ENCODE data around the gene CES4A. TPM values are rescaled to one million over a fixed set of nuclear protein-coding genes. Genes with fewer than 3 reads are reported as not detected.

CES4A gene
- total RNA-seq, 1 experiment from 2014 or later: 0.61 TPM

DNA sequence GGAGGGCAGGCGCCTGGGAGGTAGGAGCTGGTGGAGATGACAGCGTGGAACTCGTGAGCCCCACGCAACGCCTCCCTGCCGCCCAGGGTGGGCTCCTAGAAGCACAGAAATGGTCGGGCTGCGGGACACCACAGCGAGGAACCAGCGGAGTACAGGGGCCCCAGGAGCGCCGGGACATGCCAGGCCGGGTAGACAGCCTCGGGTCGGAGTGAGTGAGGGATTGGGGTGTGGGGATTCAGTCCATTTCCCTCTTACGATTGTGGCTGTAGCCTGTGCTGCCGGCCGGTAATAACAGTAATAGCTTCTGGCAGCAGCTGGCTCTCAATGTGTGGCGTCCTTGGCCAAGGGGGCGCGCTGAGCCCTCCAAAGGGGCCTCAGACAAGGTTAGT is 39.6 kb upstream of the CES4A start (continued):
- TF ChIP-seq HMGA2 (CRISPR knock-in tag; IDR thresholded peaks at IDR 0.05) (no peak), ZNF416 (CRISPR knock-in tag; IDR thresholded peaks at IDR 0.05) (no peak), SMAD3 (CRISPR knock-in tag; IDR thresholded peaks at IDR 0.05; ENCODE audit: borderline replicate concordance) (no peak), CREM (CRISPR knock-in tag; IDR thresholded peaks at IDR 0.05) (no peak), ZNF263 (CRISPR knock-in tag; IDR thresholded peaks at IDR 0.05; ENCODE audit: low read depth) (no peak), ZNF423 (CRISPR knock-in tag; IDR thresholded peaks at IDR 0.05) (no peak)
- TF ChIP-seq, protein P1, sequence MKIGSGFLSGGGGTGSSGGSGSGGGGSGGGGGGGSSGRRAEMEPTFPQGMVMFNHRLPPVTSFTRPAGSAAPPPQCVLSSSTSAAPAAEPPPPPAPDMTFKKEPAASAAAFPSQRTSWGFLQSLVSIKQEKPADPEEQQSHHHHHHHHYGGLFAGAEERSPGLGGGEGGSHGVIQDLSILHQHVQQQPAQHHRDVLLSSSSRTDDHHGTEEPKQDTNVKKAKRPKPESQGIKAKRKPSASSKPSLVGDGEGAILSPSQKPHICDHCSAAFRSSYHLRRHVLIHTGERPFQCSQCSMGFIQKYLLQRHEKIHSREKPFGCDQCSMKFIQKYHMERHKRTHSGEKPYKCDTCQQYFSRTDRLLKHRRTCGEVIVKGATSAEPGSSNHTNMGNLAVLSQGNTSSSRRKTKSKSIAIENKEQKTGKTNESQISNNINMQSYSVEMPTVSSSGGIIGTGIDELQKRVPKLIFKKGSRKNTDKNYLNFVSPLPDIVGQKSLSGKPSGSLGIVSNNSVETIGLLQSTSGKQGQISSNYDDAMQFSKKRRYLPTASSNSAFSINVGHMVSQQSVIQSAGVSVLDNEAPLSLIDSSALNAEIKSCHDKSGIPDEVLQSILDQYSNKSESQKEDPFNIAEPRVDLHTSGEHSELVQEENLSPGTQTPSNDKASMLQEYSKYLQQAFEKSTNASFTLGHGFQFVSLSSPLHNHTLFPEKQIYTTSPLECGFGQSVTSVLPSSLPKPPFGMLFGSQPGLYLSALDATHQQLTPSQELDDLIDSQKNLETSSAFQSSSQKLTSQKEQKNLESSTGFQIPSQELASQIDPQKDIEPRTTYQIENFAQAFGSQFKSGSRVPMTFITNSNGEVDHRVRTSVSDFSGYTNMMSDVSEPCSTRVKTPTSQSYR (CRISPR knock-in tag; IDR thresholded peaks at IDR 0.05): no peak
- TF ChIP-seq, protein P2, sequence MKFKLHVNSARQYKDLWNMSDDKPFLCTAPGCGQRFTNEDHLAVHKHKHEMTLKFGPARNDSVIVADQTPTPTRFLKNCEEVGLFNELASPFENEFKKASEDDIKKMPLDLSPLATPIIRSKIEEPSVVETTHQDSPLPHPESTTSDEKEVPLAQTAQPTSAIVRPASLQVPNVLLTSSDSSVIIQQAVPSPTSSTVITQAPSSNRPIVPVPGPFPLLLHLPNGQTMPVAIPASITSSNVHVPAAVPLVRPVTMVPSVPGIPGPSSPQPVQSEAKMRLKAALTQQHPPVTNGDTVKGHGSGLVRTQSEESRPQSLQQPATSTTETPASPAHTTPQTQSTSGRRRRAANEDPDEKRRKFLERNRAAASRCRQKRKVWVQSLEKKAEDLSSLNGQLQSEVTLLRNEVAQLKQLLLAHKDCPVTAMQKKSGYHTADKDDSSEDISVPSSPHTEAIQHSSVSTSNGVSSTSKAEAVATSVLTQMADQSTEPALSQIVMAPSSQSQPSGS (CRISPR knock-in tag; IDR thresholded peaks at IDR 0.05; ENCODE audit: borderline replicate concordance, low read depth): no peak
- TF ChIP-seq, protein P3, sequence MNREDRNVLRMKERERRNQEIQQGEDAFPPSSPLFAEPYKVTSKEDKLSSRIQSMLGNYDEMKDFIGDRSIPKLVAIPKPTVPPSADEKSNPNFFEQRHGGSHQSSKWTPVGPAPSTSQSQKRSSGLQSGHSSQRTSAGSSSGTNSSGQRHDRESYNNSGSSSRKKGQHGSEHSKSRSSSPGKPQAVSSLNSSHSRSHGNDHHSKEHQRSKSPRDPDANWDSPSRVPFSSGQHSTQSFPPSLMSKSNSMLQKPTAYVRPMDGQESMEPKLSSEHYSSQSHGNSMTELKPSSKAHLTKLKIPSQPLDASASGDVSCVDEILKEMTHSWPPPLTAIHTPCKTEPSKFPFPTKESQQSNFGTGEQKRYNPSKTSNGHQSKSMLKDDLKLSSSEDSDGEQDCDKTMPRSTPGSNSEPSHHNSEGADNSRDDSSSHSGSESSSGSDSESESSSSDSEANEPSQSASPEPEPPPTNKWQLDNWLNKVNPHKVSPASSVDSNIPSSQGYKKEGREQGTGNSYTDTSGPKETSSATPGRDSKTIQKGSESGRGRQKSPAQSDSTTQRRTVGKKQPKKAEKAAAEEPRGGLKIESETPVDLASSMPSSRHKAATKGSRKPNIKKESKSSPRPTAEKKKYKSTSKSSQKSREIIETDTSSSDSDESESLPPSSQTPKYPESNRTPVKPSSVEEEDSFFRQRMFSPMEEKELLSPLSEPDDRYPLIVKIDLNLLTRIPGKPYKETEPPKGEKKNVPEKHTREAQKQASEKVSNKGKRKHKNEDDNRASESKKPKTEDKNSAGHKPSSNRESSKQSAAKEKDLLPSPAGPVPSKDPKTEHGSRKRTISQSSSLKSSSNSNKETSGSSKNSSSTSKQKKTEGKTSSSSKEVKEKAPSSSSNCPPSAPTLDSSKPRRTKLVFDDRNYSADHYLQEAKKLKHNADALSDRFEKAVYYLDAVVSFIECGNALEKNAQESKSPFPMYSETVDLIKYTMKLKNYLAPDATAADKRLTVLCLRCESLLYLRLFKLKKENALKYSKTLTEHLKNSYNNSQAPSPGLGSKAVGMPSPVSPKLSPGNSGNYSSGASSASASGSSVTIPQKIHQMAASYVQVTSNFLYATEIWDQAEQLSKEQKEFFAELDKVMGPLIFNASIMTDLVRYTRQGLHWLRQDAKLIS (CRISPR knock-in tag; IDR thresholded peaks at IDR 0.05; ENCODE audit: borderline replicate concordance): no peak

DNA sequence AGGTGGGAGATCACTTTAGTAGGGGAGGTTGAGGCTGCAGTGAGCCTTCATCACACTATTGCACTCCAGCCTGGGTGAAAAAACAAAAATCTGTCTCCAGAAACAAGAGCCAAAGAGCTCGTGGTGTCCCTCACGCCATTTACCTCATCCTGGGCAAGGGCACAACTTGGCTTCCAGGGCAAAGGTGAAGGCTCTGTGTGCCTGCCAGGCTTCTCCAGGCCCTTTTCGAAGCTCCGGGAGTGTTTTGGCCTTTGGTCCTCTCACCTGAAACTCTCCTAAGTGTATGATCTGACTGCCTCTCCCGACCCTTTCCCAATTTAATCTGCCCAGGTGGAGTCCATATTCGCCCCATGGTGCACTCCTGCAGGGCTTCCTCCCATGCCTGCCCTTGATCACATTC is 38.9 kb upstream of the CES4A start:
- H3K27me3 Mint-ChIP-seq (ENCODE audit: low read depth): peaks cover 58% of the 10 kb centered on the region
- ATAC-seq (no peak), DNase-seq (ENCODE audit: low spot score) (no peak)
- ChIA-PET CTCF (interaction anchor here (0.9 to 1.7 kb wide), 4 partner anchors 12 to 236 kb away, joined by 3 to 6 read pairs (median 4); partner anchors contain the start of gene CES3), POLR2A (interaction anchor here (0.7 kb wide), 1 partner anchor 129 kb away, joined by 5 read pairs; no protein-coding TSS in a partner anchor)
- H3K9me3 Mint-ChIP-seq: peaks cover 9% of the 10 kb centered on the region
- peaks cover 15% of the 10 kb centered on the region for H3K4me1 Mint-ChIP-seq
- no peak overlapping the region for H3K27ac Mint-ChIP-seq
- H3K4me3 Mint-ChIP-seq: no peak overlapping the region
- 0 out of 2 replicates have a peak, but pooled peaks cover 5% of the 10 kb centered on the region for H3K36me3 Mint-ChIP-seq
- TF ChIP-seq SOX15 (CRISPR knock-in tag; IDR thresholded peaks at IDR 0.05): no peak
- TF ChIP-seq, protein P4, sequence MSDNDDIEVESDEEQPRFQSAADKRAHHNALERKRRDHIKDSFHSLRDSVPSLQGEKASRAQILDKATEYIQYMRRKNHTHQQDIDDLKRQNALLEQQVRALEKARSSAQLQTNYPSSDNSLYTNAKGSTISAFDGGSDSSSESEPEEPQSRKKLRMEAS (CRISPR knock-in tag; IDR thresholded peaks at IDR 0.05): no peak
- no peak for TF ChIP-seq ZNF232 (CRISPR knock-in tag; IDR thresholded peaks at IDR 0.05)
- TF ChIP-seq MXD4 (CRISPR knock-in tag; IDR thresholded peaks at IDR 0.05; ENCODE audit: borderline replicate concordance): no peak
- TF ChIP-seq, protein P3 (CRISPR knock-in tag; IDR thresholded peaks at IDR 0.05; ENCODE audit: borderline replicate concordance): no peak
- TF ChIP-seq, protein P5, sequence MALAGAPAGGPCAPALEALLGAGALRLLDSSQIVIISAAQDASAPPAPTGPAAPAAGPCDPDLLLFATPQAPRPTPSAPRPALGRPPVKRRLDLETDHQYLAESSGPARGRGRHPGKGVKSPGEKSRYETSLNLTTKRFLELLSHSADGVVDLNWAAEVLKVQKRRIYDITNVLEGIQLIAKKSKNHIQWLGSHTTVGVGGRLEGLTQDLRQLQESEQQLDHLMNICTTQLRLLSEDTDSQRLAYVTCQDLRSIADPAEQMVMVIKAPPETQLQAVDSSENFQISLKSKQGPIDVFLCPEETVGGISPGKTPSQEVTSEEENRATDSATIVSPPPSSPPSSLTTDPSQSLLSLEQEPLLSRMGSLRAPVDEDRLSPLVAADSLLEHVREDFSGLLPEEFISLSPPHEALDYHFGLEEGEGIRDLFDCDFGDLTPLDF (CRISPR knock-in tag; IDR thresholded peaks at IDR 0.05): no peak
- no peak for TF ChIP-seq RELA (CRISPR knock-in tag; IDR thresholded peaks at IDR 0.05; ENCODE audit: borderline replicate concordance)
- TF ChIP-seq, protein P6, sequence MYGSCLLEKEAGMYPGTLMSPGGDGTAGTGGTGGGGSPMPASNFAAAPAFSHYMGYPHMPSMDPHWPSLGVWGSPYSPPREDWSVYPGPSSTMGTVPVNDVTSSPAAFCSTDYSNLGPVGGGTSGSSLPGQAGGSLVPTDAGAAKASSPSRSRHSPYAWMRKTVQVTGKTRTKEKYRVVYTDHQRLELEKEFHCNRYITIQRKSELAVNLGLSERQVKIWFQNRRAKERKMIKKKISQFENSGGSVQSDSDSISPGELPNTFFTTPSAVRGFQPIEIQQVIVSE (CRISPR knock-in tag; IDR thresholded peaks at IDR 0.05; ENCODE audit: borderline replicate concordance): no peak
- TF ChIP-seq, protein P7, sequence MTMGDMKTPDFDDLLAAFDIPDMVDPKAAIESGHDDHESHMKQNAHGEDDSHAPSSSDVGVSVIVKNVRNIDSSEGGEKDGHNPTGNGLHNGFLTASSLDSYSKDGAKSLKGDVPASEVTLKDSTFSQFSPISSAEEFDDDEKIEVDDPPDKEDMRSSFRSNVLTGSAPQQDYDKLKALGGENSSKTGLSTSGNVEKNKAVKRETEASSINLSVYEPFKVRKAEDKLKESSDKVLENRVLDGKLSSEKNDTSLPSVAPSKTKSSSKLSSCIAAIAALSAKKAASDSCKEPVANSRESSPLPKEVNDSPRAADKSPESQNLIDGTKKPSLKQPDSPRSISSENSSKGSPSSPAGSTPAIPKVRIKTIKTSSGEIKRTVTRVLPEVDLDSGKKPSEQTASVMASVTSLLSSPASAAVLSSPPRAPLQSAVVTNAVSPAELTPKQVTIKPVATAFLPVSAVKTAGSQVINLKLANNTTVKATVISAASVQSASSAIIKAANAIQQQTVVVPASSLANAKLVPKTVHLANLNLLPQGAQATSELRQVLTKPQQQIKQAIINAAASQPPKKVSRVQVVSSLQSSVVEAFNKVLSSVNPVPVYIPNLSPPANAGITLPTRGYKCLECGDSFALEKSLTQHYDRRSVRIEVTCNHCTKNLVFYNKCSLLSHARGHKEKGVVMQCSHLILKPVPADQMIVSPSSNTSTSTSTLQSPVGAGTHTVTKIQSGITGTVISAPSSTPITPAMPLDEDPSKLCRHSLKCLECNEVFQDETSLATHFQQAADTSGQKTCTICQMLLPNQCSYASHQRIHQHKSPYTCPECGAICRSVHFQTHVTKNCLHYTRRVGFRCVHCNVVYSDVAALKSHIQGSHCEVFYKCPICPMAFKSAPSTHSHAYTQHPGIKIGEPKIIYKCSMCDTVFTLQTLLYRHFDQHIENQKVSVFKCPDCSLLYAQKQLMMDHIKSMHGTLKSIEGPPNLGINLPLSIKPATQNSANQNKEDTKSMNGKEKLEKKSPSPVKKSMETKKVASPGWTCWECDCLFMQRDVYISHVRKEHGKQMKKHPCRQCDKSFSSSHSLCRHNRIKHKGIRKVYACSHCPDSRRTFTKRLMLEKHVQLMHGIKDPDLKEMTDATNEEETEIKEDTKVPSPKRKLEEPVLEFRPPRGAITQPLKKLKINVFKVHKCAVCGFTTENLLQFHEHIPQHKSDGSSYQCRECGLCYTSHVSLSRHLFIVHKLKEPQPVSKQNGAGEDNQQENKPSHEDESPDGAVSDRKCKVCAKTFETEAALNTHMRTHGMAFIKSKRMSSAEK (CRISPR knock-in tag; IDR thresholded peaks at IDR 0.05; ENCODE audit: borderline replicate concordance): no peak

Measured in WTC11 (cell line).